HG03558 (cell line): ENCODE measurements around the gene SLC7A11.
"Not testable (repeated sequence)": the region's sequence is repeated elsewhere in the genome, so short reads cannot be mapped to it uniquely, and the experiment has no call there.

ENCODE experiments used
- ATAC-seq: cut with Tn5 transposase; IDR thresholded peaks from one replicate; pipeline ENCODE4 v1.9.1; 2021; ENCODE audit warnings: moderate number of reproducible peaks; ENCODE audit not compliant: unreplicated experiment; ENCODE audit errors: extremely low read depth

The SLC7A11 gene

DNA sequence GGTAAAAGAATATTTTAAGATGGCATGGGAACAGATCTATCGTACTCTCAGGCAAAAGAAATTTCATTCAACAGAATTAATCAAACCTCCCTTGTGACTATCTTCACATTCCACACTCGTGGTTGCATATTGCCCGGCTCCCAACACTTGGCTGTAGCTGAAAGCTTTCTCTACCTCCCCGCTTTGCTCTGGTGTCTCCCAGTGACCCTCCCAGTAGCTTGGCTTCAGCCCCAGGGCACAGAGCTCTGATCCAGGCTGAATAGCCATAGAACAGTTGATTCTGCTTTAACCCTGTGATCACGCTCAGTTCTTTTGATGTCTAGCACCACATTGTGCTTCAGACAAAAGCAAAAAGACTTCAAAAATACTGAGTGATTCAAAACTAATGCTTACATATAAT is 24.6 kb downstream of the SLC7A11 start:
- ATAC-seq: no peak

- ATAC-seq: no peak
Measured at GRCh38 chr4:138216272-138216867, 25.8 kb downstream of the SLC7A11 start.

- not testable (repeated sequence) for ATAC-seq
Measured at GRCh38 chr4:138210576-138210975, 31.6 kb downstream of the SLC7A11 start.

DNA sequence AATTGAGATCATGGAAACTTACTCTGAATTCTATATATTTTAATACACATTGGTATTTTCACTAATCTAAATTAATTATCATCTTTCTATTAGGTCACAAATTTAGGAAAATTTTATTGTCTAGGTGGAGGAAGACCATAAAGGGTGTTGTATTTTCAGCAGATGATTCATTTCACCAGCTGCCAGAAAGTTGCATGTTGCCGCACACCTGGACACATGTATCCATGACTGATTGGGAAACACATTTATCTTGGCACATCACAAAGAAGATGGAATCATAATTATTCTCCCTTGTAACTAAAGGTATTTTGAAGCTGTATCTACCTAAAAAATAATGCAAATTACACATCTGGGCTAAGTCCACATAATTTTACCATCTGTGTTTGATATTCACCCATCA is 33.1 kb downstream of the SLC7A11 start:
- ATAC-seq: no peak

DNA sequence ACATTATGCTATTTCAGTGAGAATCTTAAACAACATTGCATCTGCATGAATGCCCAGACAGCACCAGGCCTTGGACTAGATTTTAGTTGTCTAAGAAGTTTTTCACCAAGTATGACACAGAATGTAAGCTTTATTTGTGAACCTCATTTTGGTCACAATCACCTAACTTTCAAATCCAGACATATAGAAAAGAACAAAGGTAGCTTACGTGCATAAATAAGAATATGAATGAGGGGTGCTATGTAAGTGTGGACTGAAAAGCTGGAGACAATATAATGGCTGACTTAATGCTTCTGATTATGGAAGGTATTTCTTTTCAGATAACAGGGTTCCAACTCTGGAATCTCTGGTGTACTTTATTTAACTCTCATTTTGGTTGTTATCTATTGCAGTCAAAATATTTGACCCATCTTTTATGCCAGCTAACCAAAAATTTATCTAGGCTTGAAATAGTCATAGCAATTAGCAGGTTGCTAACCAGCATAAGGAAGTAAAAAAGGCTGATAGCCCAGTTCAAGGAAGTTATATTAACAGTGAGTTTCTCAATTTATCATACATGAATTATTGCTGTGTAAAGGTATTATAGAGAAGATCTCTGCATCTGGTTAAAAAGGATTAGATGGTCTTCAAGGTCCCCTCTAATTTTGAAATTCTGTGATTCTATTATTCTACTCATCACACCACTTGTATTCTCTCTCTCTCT is 36.5 kb downstream of the SLC7A11 start:
- no peak for ATAC-seq

DNA sequence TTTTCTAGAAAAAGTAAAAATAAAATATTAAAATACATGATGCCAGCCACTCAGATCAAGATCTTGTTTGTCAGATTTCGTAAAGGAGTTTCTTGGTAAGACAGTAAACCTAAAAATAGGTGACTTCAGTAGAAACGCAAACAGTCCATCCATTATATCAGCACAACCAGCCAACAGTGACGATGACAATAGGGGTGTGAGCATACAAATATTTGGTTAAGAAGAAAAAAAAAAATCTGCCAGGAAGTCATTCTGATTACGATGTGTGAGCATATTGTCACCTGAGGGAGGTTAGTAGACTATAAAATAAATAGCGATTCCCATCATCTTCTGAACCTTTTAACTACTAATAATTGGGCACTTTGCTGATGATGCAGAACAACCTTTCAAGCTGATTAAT is 37.6 kb downstream of the SLC7A11 start:
- ATAC-seq: no peak

DNA sequence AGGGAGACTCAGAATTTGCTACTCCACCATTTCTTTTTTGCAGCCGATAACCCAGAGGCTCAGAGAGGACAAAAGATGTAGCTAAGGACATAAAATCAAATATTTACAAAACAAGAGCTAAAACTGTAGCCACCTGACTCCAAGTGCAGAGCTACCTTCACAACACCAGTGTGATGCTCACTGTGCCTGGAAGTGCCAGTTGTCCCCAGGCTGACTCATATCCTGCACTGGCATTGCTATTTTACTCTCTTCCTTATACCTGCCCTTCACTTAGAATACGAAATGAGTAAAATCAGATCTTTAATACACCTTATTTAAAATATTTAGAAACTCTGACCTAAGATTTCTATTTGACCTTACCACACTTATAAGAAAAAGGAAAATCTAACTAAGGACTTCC is 39.5 kb downstream of the SLC7A11 start:
- ATAC-seq: no peak

DNA sequence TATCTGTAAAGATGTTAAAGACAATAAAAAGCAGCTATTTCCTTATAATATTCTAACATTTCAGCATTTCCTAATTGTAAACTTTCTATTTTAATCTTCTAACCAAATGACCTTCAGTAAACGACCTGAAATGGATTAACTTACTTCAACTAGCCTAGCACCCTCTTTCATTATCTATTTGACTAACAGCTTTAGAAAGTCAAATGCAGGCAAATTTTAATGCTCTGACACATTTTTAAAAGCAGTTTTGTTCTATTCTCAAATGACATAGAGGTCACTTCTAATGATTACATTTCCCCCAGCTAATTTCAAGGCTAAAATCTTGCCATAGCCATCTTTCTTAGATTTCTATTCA is 41.9 kb downstream of the SLC7A11 start:
- no peak for ATAC-seq

- no peak for ATAC-seq
Measured at GRCh38 chr4:138199568-138200235, 42.4 kb downstream of the SLC7A11 start.

DNA sequence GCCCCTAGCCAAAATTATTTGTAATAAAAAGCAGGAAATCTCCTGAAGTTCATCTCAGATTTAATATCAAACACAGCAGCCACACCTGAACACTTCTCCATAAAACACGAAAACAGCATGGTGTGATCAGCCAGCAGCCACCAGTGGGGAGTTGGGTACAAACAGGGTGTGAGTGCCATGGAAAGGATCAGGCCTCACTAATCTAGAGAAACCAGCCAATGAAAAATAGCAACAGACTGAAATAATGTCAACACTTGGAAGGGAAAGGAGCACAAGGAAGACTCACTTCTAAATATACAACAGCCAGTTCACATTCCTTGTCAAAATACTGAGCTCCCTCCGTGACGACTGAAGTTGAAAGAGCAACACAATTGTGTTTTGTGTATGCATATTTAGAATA is 46.0 kb downstream of the SLC7A11 start:
- no peak for ATAC-seq

DNA sequence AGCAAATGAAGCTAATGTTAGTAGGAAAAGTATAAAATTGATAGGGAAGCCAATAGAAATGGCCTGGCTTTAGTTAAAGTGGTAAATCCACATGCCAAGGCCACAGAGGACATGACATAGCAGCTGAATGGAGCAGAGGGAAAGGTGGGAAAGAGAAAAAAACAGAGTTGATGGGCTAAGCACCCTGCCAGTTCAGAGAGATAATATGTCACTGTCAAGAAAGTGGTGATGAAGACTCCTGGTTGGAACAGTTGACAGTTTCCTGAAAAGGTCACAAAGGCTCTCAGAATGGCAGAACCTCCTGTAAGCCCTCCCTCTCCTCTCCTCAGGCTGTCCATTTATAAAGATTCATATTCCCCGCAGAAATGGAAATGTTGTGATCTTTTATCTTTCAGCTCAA is 48.2 kb downstream of the SLC7A11 start:
- no peak for ATAC-seq

GRCh38 chr4:138192113-138192512 is 50.0 kb downstream of the SLC7A11 start:
- ATAC-seq: no peak

DNA sequence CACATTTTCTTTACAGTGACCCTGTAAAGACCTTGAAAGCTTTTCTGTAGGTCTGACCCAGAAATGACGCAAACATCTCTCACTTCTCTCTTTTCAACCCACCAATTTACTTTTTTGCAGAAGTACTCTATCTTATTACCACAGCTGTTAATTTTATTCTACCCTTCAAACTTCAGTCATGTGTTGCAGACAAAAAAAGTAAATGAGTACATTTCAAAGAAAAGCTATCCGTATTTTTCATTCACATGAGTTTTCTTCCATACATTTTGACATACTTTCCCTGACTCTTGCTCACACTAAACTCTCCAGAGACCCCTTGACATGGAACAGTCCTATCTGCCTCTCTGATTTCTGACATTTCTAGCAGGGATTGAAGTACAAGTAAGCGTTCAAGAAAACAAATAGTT is 51.7 kb downstream of the SLC7A11 start:
- peak; percentile 98 for ATAC-seq

GRCh38 chr4:138189206-138189605 is 52.9 kb downstream of the SLC7A11 start:
- no peak for ATAC-seq

DNA sequence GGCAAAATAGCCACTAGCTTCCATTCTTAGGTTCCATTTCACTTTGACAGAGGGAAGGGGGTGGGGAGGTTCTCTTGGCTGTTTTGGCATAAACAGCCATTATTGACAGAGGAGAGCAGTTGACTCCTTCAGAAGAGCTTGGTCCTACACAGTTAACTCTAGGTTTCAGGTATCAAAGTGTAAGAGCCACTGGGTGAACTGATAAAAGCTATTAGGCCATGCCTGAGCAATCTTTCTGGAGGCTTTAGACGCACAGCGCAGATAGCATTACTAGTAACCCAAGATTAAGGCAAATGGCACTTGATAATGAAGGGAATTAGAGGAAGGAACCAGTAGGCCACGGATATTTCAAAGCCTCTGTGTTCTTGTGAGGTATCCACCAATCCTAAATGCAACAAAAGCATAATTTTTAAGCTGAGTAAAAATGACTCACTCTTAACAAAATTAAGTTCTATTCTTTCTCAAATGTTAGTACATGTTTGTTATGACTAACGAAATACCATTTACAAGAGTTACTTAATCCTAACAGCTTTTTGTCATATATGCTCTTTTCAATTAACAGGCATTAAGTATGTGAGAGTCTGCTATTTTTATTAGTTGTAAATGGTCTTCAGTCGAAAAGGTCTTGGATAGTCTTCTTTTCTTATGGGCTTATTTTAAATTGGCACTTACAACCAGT is 53.6 kb downstream of the SLC7A11 start:
- ATAC-seq: no peak

DNA sequence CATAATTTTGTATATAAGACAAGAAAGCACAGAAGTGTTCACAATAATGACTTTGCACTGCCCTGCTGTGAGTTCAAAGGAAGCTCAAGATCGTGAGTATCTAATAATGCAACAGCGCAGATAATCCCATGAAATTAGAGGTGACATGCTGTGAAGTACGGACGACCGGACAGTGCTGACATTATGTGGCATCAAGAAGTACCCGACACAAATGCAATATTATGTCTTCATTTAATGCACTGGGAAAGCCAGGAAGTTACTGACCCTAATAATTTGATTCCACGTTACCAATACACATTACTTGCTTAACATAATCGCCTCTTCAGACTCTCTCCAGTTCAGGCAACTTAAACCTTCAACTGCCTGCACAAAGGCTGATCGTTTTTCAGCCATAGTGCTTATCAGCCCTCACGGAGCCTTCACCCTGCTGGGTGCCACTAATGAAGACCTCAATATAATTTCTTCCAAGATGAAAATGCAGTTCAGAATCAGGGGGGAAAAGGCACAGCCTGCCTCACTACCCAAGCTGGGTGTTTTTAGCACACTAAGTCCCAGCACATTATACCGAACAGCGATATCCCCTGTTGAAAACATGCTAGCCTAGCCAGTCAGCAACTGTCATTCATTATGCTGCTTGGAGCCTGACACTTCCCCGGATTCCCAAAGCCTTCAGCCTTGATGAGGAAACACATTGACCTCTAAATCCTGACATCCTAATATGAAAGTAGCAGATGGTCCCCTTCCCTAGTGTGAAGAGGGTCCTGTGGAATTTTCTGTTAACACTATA is 56.1 kb downstream of the SLC7A11 start:
- no peak for ATAC-seq

DNA sequence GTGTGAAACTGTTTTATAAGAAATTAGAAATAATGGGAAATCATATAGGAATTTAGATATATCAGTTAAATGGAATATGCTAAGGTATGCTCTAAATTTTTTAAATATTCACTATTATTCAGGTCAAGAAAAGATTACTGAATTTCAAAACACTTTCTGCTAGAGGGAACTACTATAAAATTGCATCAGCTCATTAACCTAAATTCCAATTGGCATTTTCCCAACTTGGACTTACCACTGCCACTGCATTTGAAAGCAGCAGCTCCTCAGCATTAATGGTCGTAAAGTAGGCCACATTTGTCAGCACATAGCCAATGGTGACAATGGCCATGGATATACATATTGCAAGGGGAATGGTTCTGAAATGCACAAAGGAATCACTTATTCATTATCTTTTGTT is 57.3 kb downstream of the SLC7A11 start:
- no peak for ATAC-seq

GRCh38 chr4:138182838-138183426 is 59.2 kb downstream of the SLC7A11 start:
- no peak for ATAC-seq

DNA sequence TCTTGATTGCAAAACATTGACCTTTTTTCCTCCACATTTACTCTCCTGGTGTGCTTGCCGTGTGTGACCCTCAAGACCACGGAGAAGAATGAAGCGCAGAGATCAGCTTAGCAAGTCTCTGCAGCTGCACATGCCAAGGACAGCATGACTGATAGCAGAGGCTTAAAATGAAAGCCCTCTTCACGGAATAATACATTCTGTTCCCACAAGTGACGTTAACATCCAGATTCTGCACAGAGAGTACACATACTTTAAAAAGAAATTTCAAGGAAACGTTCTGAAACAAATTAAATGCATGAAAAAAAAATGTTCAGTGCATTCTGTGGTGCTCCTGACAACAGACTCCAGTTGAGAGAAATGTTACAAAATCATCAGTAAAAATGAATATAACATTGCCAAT is 60.9 kb downstream of the SLC7A11 start:
- ATAC-seq: no peak

DNA sequence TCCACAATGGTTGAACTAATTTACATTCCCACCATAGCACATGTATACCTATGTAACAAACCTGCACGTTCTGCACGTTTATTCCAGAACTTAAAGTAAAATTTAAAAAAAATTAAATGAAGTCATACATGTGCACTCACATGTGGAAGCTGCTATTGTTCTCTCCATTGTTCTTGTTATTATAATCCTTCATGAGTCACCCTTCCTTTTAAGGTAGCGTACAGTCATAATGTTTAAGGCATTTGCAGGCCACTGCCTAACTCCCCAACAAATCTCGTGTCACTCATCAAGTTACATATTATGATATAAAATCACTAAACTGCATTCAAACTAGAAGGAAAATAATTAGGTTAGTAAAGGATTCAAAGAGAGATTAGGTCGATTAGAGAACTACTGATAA is 63.6 kb downstream of the SLC7A11 start:
- peak; percentile 60 for ATAC-seq
